T-helper 1 cell treated with Interleukin-12 subunit alpha and Interleukin-12 subunit beta and Interleukin-4 antibody, amounts not matched to agents 30 μg/mL and 1 μg/mL, for 36 hours (primary cell): ENCODE data around the gene ABR.

Source experiments
- H3K27ac Mint-ChIP-seq: one replicate; pipeline ENCODE4 v1.8.0; 2021; ENCODE audit warnings: mild to moderate bottlenecking, mixed read lengths
- H3K27me3 Mint-ChIP-seq: one replicate; pipeline ENCODE4 v1.8.0; 2021; ENCODE audit warnings: low read depth, mixed read lengths
- H3K36me3 Mint-ChIP-seq: one replicate; pipeline ENCODE4 v1.8.0; 2021; ENCODE audit warnings: low read depth, mixed read lengths
- H3K4me1 Mint-ChIP-seq: one replicate; pipeline ENCODE4 v1.8.0; 2021; ENCODE audit warnings: low read depth, mixed read lengths
- H3K4me3 Mint-ChIP-seq: one replicate; pipeline ENCODE4 v1.8.0; 2021; ENCODE audit warnings: mild to moderate bottlenecking, moderate library complexity, mixed read lengths
- H3K9me3 Mint-ChIP-seq: one replicate; pipeline ENCODE4 v1.8.0; 2021; ENCODE audit warnings: mixed read lengths

Gene ABR

GRCh38 chr17:1179818-1180742 lies at the start of gene ABR:
TSS of gene ABR (minus strand) at chr17:1179981. CDS start at chr17:1179727, 254 bp downstream.
- H3K36me3 Mint-ChIP-seq: no peaks in the 10 kb centered on the region
- H3K4me3 Mint-ChIP-seq: peak within 1 kb of the TSS; percentile 65
- no peaks in the 10 kb centered on the region for H3K9me3 Mint-ChIP-seq
- H3K27me3 Mint-ChIP-seq: peaks cover 27% of the 10 kb centered on the region
- H3K27ac Mint-ChIP-seq: no peak within 1 kb of the TSS
- H3K4me1 Mint-ChIP-seq: peaks cover 2% of the 10 kb centered on the region

GRCh38 chr17:1229349-1229899 lies 49.6 kb upstream of the ABR start:
- Mint-ChIP-seq H3K4me1 (peaks cover 7% of the 10 kb centered on the region), H3K4me3 (peak overlapping the region; percentile 59), H3K27me3 (peaks cover 65% of the 10 kb centered on the region), H3K27ac (no peak overlapping the region), H3K9me3 (no peaks in the 10 kb centered on the region), H3K36me3 (peaks cover 7% of the 10 kb centered on the region)

- Mint-ChIP-seq H3K4me3 (no peak overlapping the region), H3K27me3 (peaks cover 65% of the 10 kb centered on the region), H3K36me3 (peaks cover 7% of the 10 kb centered on the region), H3K9me3 (no peaks in the 10 kb centered on the region), H3K27ac (no peak overlapping the region), H3K4me1 (peaks cover 7% of the 10 kb centered on the region)
Measured at GRCh38 chr17:1228781-1229348, 49.1 kb upstream of the ABR start.

- H3K27me3 Mint-ChIP-seq: peaks cover 64% of the 10 kb centered on the region
Measured at GRCh38 chr17:1227917-1228780, 48.4 kb upstream of the ABR start.

GRCh38 chr17:1227365-1227764 lies 47.6 kb upstream of the ABR start:
- Mint-ChIP-seq H3K27me3 (peaks cover 58% of the 10 kb centered on the region), H3K36me3 (peaks cover 7% of the 10 kb centered on the region), H3K4me3 (no peak overlapping the region), H3K4me1 (peaks cover 7% of the 10 kb centered on the region), H3K27ac (no peak overlapping the region), H3K9me3 (no peaks in the 10 kb centered on the region)

More at GRCh38 chr17:1227917-1228780, 48.4 kb upstream of the ABR start:
- no peak overlapping the region for H3K27ac Mint-ChIP-seq
- H3K9me3 Mint-ChIP-seq: no peaks in the 10 kb centered on the region
- H3K36me3 Mint-ChIP-seq: peaks cover 7% of the 10 kb centered on the region
- peaks cover 7% of the 10 kb centered on the region for H3K4me1 Mint-ChIP-seq
- peak overlapping the region; percentile 87 for H3K4me3 Mint-ChIP-seq

GRCh38 chr17:1226308-1226707 lies 46.5 kb upstream of the ABR start:
- Mint-ChIP-seq H3K4me3 (no peak overlapping the region), H3K4me1 (peaks cover 7% of the 10 kb centered on the region), H3K36me3 (peaks cover 4% of the 10 kb centered on the region), H3K27ac (no peak overlapping the region), H3K27me3 (peaks cover 53% of the 10 kb centered on the region), H3K9me3 (no peaks in the 10 kb centered on the region)

GRCh38 chr17:1224330-1224729 lies 44.5 kb upstream of the ABR start:
- Mint-ChIP-seq H3K4me1 (peaks cover 4% of the 10 kb centered on the region), H3K27ac (no peak overlapping the region), H3K9me3 (no peaks in the 10 kb centered on the region), H3K36me3 (no peaks in the 10 kb centered on the region), H3K27me3 (peaks cover 41% of the 10 kb centered on the region), H3K4me3 (no peak overlapping the region)

- no peak overlapping the region for H3K27ac Mint-ChIP-seq
- peaks cover 4% of the 10 kb centered on the region for H3K4me1 Mint-ChIP-seq
- H3K4me3 Mint-ChIP-seq: no peak overlapping the region
- no peaks in the 10 kb centered on the region for H3K9me3 Mint-ChIP-seq
- H3K27me3 Mint-ChIP-seq: peaks cover 41% of the 10 kb centered on the region
- no peaks in the 10 kb centered on the region for H3K36me3 Mint-ChIP-seq
Measured at GRCh38 chr17:1223662-1224061, 43.9 kb upstream of the ABR start.

GRCh38 chr17:1222321-1222720 lies 42.5 kb upstream of the ABR start:
- Mint-ChIP-seq H3K27me3 (peaks cover 30% of the 10 kb centered on the region), H3K27ac (no peak overlapping the region), H3K9me3 (no peaks in the 10 kb centered on the region), H3K36me3 (no peaks in the 10 kb centered on the region), H3K4me1 (no peaks in the 10 kb centered on the region), H3K4me3 (no peak overlapping the region)

- Mint-ChIP-seq H3K27ac (no peak overlapping the region), H3K9me3 (no peaks in the 10 kb centered on the region), H3K4me3 (no peak overlapping the region), H3K4me1 (no peaks in the 10 kb centered on the region), H3K27me3 (peaks cover 25% of the 10 kb centered on the region), H3K36me3 (no peaks in the 10 kb centered on the region)
Measured at GRCh38 chr17:1221209-1221608, 41.4 kb upstream of the ABR start.

GRCh38 chr17:1220346-1220745 lies 40.6 kb upstream of the ABR start:
- Mint-ChIP-seq H3K27ac (no peak overlapping the region), H3K27me3 (peaks cover 17% of the 10 kb centered on the region), H3K9me3 (no peaks in the 10 kb centered on the region), H3K4me3 (no peak overlapping the region), H3K4me1 (no peaks in the 10 kb centered on the region), H3K36me3 (no peaks in the 10 kb centered on the region)

- Mint-ChIP-seq H3K4me1 (no peaks in the 10 kb centered on the region), H3K9me3 (no peaks in the 10 kb centered on the region), H3K36me3 (no peaks in the 10 kb centered on the region), H3K27ac (no peak overlapping the region), H3K27me3 (peaks cover 10% of the 10 kb centered on the region), H3K4me3 (no peak overlapping the region)
Measured at GRCh38 chr17:1217089-1217385, 37.3 kb upstream of the ABR start.

- Mint-ChIP-seq H3K36me3 (no peaks in the 10 kb centered on the region), H3K27ac (no peak overlapping the region), H3K9me3 (no peaks in the 10 kb centered on the region), H3K27me3 (peaks cover 7% of the 10 kb centered on the region), H3K4me1 (no peaks in the 10 kb centered on the region), H3K4me3 (no peak overlapping the region)
Measured at GRCh38 chr17:1216217-1217088, 36.7 kb upstream of the ABR start.

GRCh38 chr17:1212946-1213345 lies 33.2 kb upstream of the ABR start:
- Mint-ChIP-seq H3K4me1 (no peaks in the 10 kb centered on the region), H3K4me3 (no peak overlapping the region)

More at GRCh38 chr17:1212946-1213345, 33.2 kb upstream of the ABR start:
- Mint-ChIP-seq H3K9me3 (no peaks in the 10 kb centered on the region), H3K27ac (no peak overlapping the region), H3K36me3 (no peaks in the 10 kb centered on the region), H3K27me3 (peaks cover 16% of the 10 kb centered on the region)
